Gastroesophageal sphincter (tissue), 3 donors: ENCODE data around the gene HNRNPA0.

Experiments
- CTCF ChIP-seq, 4 experiments: fragments of 200-600 bp in 2 of 4; fragments of 450-650 bp in 2 of 4; sonication (generic) in 1 of 4; IDR thresholded peaks; one replicate each; pipeline ENCODE4 v1.5.1; 2017 to 2019; ENCODE audit warnings: antibody characterized with exemption in 4 of 4, mild to moderate bottlenecking in 2 of 4, moderate library complexity in 2 of 4
- POLR2A ChIP-seq, 2 donors: fragments of 450-650 bp; IDR thresholded peaks; one replicate each; pipeline ENCODE4 v1.6.1; 2017; ENCODE audit warnings: antibody characterized with exemption in 2 of 2, mild to moderate bottlenecking in 2 of 2, moderate library complexity in 1 of 2

DNA sequence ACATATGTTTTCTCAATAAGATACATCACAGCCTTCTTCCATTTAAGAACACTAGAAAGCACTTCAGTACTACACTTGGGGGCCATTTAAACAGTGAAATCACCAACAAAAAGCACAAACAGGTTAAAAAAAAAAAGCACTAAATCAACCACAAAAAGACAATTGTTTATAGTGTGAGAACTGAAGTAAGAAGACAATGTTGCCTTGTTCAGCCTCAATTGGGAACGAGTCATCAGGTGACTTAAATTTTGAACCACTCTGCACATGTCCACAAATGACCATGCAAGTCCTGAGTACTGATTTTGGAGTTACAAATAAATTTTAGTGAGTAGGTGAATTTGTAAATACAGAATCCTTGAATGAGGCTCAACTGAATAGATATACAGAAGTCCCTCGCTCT, 37.2 kb upstream of the HNRNPA0 start:
- TF ChIP-seq CTCF (IDR thresholded peaks at IDR 0.05) (no peak), POLR2A (IDR thresholded peaks at IDR 0.05) (no peak)
